ENCODE measurements around the gene ITM2C.

ITM2C gene

GRCh38 chr2:230864605-230865306 lies at the start of gene ITM2C:
ITM2C (plus strand) TSS chr2:230864942; CDS start chr2:230865026, 84 bp downstream.
- DNase-seq (ENCODE audit: low read depth): peak; percentile 40
- H3K4me3 ChIP-seq (ENCODE audit: control insufficient read depth, low read depth, low read length): peak within 1 kb of the TSS; percentile 55
- TF ChIP-seq CTCF (conservative IDR thresholded peaks at IDR 0.05; ENCODE audit: control insufficient read depth, insufficient read depth, low read depth, low read length): peak; percentile 2

- no peak overlapping the region for H3K4me3 ChIP-seq (ENCODE audit: control insufficient read depth, low read depth, low read length)
- no peak for DNase-seq (ENCODE audit: low read depth)
- TF ChIP-seq CTCF (conservative IDR thresholded peaks at IDR 0.05; ENCODE audit: control insufficient read depth, insufficient read depth, low read depth, low read length): no peak
Measured at GRCh38 chr2:230815088-230815487, 49.7 kb upstream of the ITM2C start.

GRCh38 chr2:230816735-230817134 lies 48.0 kb upstream of the ITM2C start:
- no peak for TF ChIP-seq CTCF (conservative IDR thresholded peaks at IDR 0.05; ENCODE audit: control insufficient read depth, insufficient read depth, low read depth, low read length)
- DNase-seq (ENCODE audit: low read depth): no peak

GRCh38 chr2:230819433-230819832 lies 45.3 kb upstream of the ITM2C start:
- TF ChIP-seq CTCF (conservative IDR thresholded peaks at IDR 0.05; ENCODE audit: control insufficient read depth, insufficient read depth, low read depth, low read length): no peak
- DNase-seq (ENCODE audit: low read depth): no peak
- H3K4me3 ChIP-seq (ENCODE audit: control insufficient read depth, low read depth, low read length): no peak overlapping the region

More at GRCh38 chr2:230816735-230817134, 48.0 kb upstream of the ITM2C start:
- no peak overlapping the region for H3K4me3 ChIP-seq (ENCODE audit: control insufficient read depth, low read depth, low read length)

- DNase-seq (ENCODE audit: low read depth): no peak
- no peak for TF ChIP-seq CTCF (conservative IDR thresholded peaks at IDR 0.05; ENCODE audit: control insufficient read depth, insufficient read depth, low read depth, low read length)
- H3K4me3 ChIP-seq (ENCODE audit: control insufficient read depth, low read depth, low read length): no peak overlapping the region
Measured at GRCh38 chr2:230821261-230821990, 43.3 kb upstream of the ITM2C start.

- no peak for DNase-seq (ENCODE audit: low read depth)
Measured at GRCh38 chr2:230821991-230822520, 42.7 kb upstream of the ITM2C start.

More at GRCh38 chr2:230821991-230822520, 42.7 kb upstream of the ITM2C start:
- TF ChIP-seq CTCF (conservative IDR thresholded peaks at IDR 0.05; ENCODE audit: control insufficient read depth, insufficient read depth, low read depth, low read length): no peak
- H3K4me3 ChIP-seq (ENCODE audit: control insufficient read depth, low read depth, low read length): no peak overlapping the region

Data from fibroblast of mammary gland (primary cell).